Measurements from ENCODE around the gene CDHR3. TPM values are rescaled to one million over a fixed set of nuclear protein-coding genes. Genes with fewer than 3 reads are reported as not detected.

CDHR3 gene
- total RNA-seq, 1 experiment from 2014 or later: 8.7 TPM

DNA sequence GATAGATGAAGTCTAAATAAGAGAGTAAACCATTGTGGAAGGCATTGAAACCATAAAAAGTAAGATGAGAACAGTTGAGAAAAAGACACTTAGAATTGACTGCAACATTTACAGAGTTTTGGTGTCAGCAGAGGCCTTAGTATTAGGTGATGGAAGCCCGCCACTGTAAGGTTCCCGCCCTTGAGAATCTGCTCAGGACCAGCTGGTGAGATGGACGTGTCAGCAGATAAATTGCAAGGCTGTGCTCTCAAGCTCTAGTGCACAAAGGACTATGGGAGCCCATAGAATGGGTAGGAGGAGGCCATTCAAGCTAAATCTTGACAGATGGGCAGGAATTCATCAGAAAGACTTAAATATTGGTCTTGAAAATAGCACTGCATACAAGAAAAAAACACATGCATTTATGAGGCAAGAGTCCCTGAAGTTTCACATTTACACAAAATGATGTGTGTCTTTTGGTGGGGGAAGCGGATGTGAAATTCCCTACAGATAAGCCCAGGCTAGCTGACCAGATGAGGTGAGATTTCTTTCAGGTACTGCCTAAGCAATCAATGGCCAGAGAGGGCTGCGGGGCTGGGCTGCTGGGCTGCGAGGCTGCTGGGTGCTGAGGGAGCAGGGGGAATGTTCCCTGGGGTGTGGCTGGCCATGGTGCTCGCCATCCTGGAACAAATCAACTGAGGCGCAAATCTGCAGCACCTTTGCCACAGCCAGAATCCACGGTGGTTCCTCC is 106.6 kb downstream of the CDHR3 start:
- no peaks in the 10 kb centered on the region for H4K20me1 ChIP-seq (ENCODE audit: insufficient read depth)

DNA sequence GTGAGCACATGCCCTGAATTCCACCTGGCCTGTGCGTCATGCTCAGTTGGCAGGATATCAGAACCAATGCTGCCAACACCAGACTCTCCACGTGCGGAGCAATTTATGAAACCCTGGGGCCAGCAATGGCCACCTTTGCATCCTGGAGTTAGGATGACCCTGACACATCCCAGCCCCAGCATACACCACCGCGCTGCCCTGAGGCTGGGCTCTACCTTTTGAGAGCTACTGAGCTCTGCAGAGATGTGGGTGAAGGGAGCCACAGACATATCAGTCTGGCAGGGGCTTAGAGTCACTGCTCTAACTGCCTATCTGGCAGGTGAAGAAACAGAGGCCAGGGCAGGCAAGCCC is 107.1 kb downstream of the CDHR3 start:
- Histone ChIP-seq H3K9me3 (ENCODE audit: insufficient read depth, low read depth) (no peaks in the 10 kb centered on the region), H4K20me1 (ENCODE audit: insufficient read depth) (no peaks in the 10 kb centered on the region), H3K79me2 (ENCODE audit: low read depth) (no peaks in the 10 kb centered on the region), H3K36me3 (ENCODE audit: low read depth) (no peaks in the 10 kb centered on the region), H3K27ac (no peak overlapping the region), H3K4me3 (no peak overlapping the region), H3K27me3 (ENCODE audit: insufficient read depth, low read depth) (no peaks in the 10 kb centered on the region), H3K4me2 (no peak overlapping the region), H3K4me1 (replicated peaks; ENCODE audit: insufficient read depth) (peaks cover 73% of the 10 kb centered on the region), H2AFZ (no peak overlapping the region), H3F3A (ENCODE audit: insufficient read depth, low read depth) (peaks cover 44% of the 10 kb centered on the region), H3K9me2 (ENCODE audit: insufficient read depth) (no peaks in the 10 kb centered on the region)
- intact Hi-C loops (cut with micrococcal nuclease; ENCODE audit: unreplicated experiment): loop anchor here (2.0 kb wide), 1 partner anchor 41 kb away; no protein-coding TSS in a partner anchor
- TF ChIP-seq, protein P1, sequence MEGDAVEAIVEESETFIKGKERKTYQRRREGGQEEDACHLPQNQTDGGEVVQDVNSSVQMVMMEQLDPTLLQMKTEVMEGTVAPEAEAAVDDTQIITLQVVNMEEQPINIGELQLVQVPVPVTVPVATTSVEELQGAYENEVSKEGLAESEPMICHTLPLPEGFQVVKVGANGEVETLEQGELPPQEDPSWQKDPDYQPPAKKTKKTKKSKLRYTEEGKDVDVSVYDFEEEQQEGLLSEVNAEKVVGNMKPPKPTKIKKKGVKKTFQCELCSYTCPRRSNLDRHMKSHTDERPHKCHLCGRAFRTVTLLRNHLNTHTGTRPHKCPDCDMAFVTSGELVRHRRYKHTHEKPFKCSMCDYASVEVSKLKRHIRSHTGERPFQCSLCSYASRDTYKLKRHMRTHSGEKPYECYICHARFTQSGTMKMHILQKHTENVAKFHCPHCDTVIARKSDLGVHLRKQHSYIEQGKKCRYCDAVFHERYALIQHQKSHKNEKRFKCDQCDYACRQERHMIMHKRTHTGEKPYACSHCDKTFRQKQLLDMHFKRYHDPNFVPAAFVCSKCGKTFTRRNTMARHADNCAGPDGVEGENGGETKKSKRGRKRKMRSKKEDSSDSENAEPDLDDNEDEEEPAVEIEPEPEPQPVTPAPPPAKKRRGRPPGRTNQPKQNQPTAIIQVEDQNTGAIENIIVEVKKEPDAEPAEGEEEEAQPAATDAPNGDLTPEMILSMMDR (conservative IDR thresholded peaks at IDR 0.05): no peak
- no peak for TF ChIP-seq EZH2 (IDR thresholded peaks at IDR 0.05; ENCODE audit: low read depth)
- ChIA-PET POLR2A (ENCODE audit: unreplicated experiment) (no interaction called here), CTCF (no interaction called here)
- DNase-seq: peak in 1 of 2 experiments; percentile 79
- no TSS peak for BruUV-seq (replicated peaks)

More for the DNA sequence above, 106.6 kb downstream of the CDHR3 start:
- H3F3A ChIP-seq (ENCODE audit: insufficient read depth, low read depth): peaks cover 47% of the 10 kb centered on the region
- H3K9me3 ChIP-seq (ENCODE audit: insufficient read depth, low read depth): no peaks in the 10 kb centered on the region
- H2AFZ ChIP-seq: no peak overlapping the region
- ChIA-PET POLR2A (ENCODE audit: unreplicated experiment) (no interaction called here), CTCF (interaction anchor here (0.6 kb wide), 1 partner anchor 335 kb away, joined by 3 read pairs; no protein-coding TSS in a partner anchor)
- no peak for DNase-seq
- no peak for TF ChIP-seq EZH2 (IDR thresholded peaks at IDR 0.05; ENCODE audit: low read depth)
- TF ChIP-seq, protein P1 (conservative IDR thresholded peaks at IDR 0.05): no peak
- H3K9me2 ChIP-seq (ENCODE audit: insufficient read depth): no peaks in the 10 kb centered on the region
- no peak overlapping the region for H3K27ac ChIP-seq
- H3K36me3 ChIP-seq (ENCODE audit: low read depth): no peaks in the 10 kb centered on the region
- H3K4me2 ChIP-seq: 0 out of 2 replicates have a peak overlapping the region, but pooled peaks have one; percentile 20
- H3K27me3 ChIP-seq (ENCODE audit: insufficient read depth, low read depth): no peaks in the 10 kb centered on the region
- H3K4me3 ChIP-seq: no peak overlapping the region
- no TSS peak for BruUV-seq (replicated peaks)
- intact Hi-C loops (cut with micrococcal nuclease; ENCODE audit: unreplicated experiment): loop anchor here (1.0 to 5.0 kb wide), 4 partner anchors 11 to 1127 kb away; no protein-coding TSS in a partner anchor
- H3K79me2 ChIP-seq (ENCODE audit: low read depth): no peaks in the 10 kb centered on the region
- peaks cover 77% of the 10 kb centered on the region for H3K4me1 ChIP-seq (replicated peaks; ENCODE audit: insufficient read depth)

DNA sequence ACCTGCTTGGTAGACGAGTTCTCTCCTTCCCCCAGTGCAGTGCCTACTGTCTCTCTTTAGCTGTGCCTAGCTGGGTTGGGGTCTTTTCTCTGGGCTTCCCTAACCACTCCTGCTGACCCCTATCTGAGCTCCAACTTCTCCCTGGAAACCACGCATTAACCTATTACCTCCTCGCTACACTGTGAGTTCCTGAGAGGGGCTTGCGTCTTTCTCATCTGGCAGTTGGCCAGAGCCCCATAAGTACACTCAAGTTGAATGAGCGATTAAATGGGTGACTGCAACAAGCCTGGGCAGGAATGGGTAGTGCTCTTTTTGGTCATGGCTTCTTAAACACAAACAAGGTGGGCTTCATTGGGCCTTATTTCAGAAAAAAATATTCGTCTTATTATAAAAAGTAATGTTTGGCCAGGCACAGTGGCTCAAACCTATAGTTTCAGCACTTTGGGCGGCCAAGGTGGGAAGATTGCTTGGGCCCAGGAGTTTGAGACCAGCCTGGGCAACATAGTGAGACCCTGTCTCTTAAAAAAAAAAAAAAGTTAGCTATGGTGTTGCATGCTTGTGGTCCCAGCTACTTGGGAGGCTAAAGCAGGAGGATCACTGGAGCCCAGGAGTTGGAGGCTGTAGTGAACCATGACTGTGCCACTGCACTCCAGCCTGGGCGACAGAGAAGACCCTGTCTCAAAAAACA is 107.6 kb downstream of the CDHR3 start:
- H3K4me2 ChIP-seq: peak overlapping the region; percentile 71
- no peaks in the 10 kb centered on the region for H3K36me3 ChIP-seq (ENCODE audit: low read depth)
- peak overlapping the region; percentile 70; the same call in 1 of the 2 replicates for H2AFZ ChIP-seq
- peak overlapping the region; percentile 24; the same call in 1 of the 2 replicates for H3K4me3 ChIP-seq
- H3K27me3 ChIP-seq (ENCODE audit: insufficient read depth, low read depth): no peaks in the 10 kb centered on the region
- POLR2A ChIA-PET (ENCODE audit: unreplicated experiment): interaction anchor here (0.6 to 1.3 kb wide), 5 partner anchors 27 to 1460 kb away, joined by 3 to 5 read pairs (median 4); no protein-coding TSS in a partner anchor
- intact Hi-C loops (cut with micrococcal nuclease; ENCODE audit: unreplicated experiment): loop anchor here (2.0 kb wide), 1 partner anchor 40 kb away; no protein-coding TSS in a partner anchor
- H3K27ac ChIP-seq: peak overlapping the region; percentile 95
- peaks cover 38% of the 10 kb centered on the region for H3F3A ChIP-seq (ENCODE audit: insufficient read depth, low read depth)
- H3K79me2 ChIP-seq (ENCODE audit: low read depth): no peaks in the 10 kb centered on the region
- TF ChIP-seq, protein P1 (conservative IDR thresholded peaks at IDR 0.05): no peak
- no peak for TF ChIP-seq EZH2 (IDR thresholded peaks at IDR 0.05; ENCODE audit: low read depth)
- no peaks in the 10 kb centered on the region for H4K20me1 ChIP-seq (ENCODE audit: insufficient read depth)
- DNase-seq: no peak
- CTCF ChIA-PET: interaction anchor here (1.1 kb wide), 1 partner anchor 83 kb away, joined by 6 read pairs; no protein-coding TSS in a partner anchor
- peaks cover 68% of the 10 kb centered on the region for H3K4me1 ChIP-seq (replicated peaks; ENCODE audit: insufficient read depth)
- BruUV-seq (replicated peaks): TSS peak; percentile 72
- H3K9me2 ChIP-seq (ENCODE audit: insufficient read depth): no peaks in the 10 kb centered on the region
- H3K9me3 ChIP-seq (ENCODE audit: insufficient read depth, low read depth): no peaks in the 10 kb centered on the region
